Stimulated activated CD8-positive, alpha-beta memory T cell treated with anti-CD3 and anti-CD28 coated beads, Interleukin-2, amount 100 ng/mL, for 48 hours (primary cell): ENCODE data around the gene DUSP10.
A peak's percentile ranks its signal among the peaks of the same experiment; 100 is the strongest.

Experiments used
- DNase-seq, 2 donors: peaks; one replicate each; pipeline ENCODE4 v3.0.0-alpha.2; 2020; ENCODE audit warnings: low read depth in 2 of 2

The DUSP10 gene

DNA sequence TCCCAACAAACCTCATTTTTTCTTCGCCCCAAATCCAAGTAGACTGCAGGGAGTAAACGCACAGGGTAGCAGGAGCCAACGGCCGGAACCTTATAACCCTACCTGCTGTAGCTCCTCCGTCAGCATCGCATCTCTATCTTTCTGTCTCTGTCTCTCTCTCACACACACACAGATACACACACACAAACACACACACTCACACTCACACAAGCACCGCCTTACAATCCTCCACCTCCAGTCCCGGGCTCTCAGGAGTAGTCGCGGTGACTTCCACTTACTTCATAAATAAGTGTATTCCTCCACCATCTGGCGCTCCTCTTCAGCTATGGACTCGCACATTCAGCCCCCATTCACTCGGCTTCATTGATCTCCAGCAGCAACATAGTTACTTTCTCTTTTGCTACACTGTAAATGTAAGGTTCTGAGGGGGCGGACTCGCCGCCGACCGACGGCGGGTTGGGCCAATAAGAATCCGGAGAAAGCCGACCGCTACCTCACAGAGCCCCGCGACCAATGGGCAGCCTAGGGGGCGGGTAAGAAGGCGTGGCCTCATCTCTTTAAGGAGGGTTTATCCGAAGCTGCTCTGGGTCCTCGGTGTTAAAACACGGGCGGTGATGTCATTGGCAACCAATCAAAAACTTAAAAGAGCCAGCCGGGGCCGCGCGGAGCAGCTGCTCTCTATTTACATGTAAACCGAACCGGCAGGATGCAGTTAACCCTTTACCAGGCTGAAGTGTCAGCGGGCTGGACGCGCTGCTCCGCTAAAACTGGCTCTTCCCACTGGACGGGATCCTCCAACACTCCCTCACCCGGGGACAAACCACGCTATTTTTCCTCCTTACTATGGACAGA lies at the start of gene DUSP10:
DUSP10 (minus strand) TSS at position 387 of the 852 bp plus-strand sequence. CDS start 2,345 bp downstream, outside the sequence.
- DNase-seq = peak; percentile 92 to 96

DNA sequence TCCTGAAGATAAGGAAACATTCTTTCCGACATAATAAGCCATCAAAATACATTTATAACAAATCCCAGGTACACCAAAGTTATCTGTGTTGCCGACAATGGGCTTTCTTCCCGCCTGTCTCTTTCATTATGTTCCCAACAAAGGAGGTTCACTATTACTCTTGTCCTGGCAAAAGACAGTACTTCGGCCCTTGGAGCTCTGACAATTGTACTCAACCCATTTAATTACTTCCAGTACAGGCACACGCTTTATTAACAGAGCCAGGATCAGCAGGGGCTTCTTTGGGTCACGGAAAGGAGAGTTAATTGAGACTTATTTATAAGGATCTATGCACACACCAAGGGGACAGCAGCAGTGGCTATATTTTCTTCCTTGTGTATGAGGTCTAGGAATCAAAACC lies 46.6 kb upstream of the DUSP10 start:
- DNase-seq = no peak

DNA sequence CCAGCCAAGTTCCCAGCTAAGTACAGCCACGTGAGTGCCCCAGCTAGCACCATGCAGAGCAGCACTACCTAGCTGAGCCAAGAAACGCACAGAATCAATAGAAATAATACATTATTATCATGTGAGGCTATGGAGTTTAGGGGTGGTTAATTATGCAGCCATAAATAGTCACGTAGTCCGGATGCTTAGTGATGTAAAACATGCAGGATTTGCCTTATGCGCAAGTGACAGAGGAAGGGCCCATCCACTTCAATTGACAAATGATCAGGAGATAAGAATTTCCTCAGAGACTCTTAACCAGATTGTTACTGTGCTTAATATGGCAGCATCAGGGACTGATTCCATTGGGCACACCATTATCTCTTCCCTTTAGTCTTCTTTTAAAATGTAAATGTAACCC lies 44.8 kb upstream of the DUSP10 start:
- no peak for DNase-seq

DNA sequence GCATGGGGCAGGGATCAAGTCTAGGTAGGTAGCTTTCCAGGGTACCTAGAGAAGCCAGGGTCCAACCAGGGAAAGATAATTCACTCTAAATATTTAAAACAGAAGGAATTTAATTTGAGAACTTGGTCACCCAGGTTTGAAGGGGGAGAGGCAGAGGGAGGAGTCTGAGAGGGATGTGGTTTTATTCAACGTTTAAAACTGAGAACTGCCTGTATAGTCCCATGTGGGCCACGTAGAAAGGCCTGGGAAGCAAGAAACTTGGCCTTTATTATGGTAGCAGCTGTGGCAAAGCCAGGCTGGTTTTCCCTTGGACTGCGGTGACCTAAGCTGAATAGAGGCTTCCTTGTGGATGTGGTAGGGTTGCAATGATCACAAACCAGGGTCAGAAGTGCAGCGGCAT lies 42.0 kb upstream of the DUSP10 start:
- DNase-seq = no peak

DNA sequence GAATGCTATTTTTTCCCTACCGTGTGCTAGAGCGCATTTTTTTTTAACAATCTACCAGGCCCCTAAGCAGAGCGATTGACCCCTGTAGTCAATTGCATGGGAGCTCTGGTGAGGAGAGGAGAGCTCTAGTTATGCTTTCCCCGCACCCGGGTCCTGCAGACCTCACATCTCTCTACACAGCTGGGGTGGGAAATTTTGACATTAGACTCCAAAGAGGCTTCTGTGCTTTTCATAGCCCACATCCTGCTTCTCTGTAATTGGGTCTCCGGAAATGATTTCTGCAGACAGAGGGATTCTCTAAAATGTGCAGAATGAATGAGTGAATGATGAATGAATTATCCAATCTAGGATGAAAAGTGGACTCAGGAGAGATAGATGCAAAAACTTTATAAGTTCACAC lies 41.5 kb upstream of the DUSP10 start:
- no peak for DNase-seq

DNA sequence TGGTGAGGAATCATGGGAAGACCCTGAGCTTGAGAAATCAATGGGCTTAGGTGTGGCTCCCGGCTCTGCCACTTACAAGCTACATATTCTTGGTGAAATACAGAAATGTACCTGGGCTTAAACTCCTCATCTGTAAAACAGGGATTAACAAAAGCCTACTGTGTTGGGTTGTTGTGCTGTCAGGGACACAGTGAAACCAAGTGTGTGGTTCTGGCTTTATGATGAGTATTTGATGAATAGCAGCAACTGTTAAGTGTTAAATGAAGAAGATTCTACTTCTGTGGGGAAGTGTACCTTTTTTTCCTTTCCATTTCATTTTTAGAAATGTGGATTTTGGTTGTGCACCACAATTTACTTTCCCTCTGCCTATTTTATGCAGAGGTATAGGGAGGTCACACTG lies 41.1 kb upstream of the DUSP10 start:
- no peak for DNase-seq

DNA sequence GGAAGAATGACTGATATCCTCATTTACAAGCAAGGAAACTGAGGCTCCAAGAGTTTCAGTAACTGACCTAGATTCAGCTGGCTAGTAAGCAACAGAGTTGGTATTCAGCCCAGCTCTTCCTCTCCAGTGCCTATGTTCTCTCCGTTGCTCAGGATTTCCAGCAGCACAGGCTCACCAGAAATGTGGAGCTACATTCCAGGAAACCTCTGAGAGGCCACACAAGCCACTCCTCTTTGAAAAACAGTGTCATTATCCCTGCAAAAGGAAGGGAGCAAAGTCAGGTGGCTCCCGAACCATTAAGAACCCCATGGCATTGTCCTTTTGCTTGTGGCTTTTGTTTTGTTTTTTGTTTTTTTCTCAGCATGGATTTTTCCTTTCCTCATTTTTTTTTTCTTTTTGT lies 40.6 kb upstream of the DUSP10 start:
- DNase-seq = no peak

DNA sequence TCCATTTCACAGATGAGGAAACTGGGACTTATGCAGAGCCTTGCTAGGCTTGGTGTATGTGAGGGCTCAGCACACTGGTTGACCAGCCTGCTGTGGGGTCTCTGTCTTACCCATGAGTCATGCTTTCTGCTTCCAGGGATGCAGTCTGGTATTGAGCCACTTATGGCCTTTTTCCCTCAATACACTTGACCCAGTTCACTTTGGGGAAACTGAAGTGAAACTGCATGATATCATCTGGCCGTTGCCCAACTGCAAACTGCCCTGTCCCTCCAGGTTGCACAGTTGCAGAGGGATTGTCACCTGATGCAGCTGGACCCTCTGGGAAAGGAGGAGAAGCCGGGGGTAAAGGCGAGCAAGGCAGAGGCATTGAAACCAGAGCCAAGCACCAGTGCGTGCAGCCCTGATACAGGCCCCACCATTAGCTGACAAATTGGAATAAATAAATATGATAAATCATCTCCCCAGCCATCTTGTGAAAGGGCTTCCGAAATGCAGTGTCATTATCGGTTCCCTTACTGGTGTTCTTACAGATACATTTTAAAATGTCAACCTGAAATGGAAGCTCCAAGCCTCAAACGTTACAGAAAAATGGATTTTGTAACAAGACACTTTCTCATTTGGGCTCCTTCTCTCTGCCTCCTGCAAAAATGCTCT lies 39.3 kb upstream of the DUSP10 start:
- DNase-seq = no peak

DNA sequence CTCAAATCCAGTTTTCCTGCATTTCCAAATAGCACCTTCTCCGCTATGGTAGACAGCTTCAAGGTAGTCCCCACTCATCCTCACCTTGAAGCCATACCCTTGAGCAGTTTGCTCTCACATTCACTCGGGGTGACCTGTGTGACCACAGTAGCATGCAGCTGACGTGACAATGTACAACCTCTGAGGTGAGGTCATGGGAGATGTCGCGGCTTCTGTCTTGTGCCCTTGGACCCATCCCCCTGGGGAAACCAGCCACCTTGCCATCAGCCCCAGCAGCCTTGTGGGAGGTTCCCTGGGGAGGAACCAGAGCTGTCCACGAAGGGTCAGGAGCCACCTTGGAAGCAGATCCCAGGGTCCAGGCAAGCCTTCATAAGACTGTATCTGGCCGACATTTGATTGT lies 38.3 kb upstream of the DUSP10 start:
- DNase-seq = no peak

DNA sequence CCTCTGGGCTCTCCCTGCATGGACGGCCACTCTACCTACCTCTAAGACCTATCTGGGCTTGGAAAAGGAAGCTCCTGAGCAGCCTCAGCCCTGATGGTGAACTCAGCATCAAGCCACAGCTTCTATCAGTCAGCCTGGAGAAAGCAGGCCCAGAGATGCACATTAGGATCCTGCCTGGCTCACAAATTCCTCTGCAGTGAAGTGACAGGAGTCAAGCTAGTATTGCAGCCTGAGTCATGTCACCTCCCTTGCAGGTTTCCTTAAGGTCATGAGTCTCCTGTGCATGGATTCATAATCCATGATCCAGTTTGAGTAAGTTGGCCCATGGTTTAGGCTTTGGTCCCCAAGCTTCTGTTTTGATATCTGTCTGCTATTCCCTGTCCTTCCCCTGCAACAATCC lies 37.9 kb upstream of the DUSP10 start:
- DNase-seq = no peak

DNA sequence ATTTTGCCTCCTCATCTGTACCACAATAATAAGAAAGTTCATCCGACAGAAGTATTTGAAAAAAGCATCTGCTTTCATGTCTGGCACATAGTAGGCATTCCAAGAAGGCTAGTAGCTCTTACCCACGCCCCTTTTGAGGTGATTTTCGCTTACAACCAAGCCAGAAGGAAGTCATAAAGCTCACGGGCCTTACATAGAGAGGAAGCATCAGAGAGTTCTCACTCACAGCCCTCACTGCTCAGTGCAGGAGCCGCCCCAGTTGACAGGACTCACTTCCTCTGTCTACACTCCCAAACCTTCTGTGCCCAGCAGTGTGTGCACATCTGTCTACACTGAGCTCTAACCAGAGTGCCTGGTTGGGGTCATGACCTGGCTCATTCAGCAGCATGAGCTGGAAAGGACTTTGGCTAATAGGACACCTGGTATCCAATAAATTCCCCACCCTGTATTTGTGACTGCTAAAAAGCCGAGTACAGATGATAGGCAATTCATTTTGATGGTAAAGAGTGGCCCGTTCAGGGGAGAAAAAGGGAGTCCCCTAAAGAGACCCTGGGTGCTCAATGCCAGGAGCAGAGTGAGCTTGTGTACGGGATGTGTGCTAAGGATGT lies 36.8 kb upstream of the DUSP10 start:
- no peak for DNase-seq

DNA sequence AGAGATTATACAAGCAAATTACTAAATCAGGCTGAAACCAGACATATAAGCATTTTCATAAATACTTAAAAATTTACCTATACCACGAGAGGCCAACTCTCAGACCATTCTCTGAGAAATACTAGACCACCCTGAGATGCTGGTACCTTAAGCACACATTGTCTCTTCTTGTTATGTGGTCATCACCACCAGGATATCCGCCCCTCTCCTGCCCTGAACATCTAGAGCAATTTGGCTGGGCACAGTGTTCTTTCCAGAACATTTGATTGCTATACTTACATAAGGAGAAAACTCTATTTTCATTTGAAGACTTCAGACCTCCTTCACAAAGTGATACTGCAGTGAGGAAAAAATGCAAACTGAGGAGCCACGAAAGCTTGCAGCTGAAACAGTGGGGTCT lies 36.2 kb upstream of the DUSP10 start:
- no peak for DNase-seq

DNA sequence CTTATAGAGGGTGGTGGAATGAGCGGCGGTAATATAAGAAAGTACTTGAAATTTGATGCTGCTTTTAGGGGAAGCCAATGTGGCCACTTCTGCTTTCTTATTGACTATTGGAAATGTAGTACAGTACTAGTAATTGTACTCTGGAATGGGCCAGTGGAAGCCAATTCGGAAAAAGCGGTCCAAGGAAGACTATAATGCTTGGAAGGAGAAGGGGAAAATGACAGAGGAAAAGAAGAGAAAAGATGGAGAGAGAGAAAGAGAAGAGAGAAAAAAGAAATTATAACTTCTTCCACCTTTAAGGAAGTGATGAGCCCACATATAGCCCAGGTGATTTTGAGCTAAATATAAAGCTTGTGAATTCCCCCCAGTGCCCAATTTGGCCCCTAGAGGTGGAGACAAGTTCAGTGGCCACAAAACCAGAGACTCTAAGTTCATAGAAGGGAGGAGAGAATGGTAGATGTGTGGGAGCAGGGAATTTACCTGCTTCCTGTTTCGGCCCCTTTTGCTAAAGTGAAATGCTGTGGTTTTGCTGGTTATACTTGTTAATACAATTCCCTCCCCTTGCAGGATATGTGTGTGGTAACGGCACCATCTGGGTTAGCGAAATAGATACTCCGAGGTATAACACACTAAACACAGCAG lies 35.7 kb upstream of the DUSP10 start:
- no peak for DNase-seq

DNA sequence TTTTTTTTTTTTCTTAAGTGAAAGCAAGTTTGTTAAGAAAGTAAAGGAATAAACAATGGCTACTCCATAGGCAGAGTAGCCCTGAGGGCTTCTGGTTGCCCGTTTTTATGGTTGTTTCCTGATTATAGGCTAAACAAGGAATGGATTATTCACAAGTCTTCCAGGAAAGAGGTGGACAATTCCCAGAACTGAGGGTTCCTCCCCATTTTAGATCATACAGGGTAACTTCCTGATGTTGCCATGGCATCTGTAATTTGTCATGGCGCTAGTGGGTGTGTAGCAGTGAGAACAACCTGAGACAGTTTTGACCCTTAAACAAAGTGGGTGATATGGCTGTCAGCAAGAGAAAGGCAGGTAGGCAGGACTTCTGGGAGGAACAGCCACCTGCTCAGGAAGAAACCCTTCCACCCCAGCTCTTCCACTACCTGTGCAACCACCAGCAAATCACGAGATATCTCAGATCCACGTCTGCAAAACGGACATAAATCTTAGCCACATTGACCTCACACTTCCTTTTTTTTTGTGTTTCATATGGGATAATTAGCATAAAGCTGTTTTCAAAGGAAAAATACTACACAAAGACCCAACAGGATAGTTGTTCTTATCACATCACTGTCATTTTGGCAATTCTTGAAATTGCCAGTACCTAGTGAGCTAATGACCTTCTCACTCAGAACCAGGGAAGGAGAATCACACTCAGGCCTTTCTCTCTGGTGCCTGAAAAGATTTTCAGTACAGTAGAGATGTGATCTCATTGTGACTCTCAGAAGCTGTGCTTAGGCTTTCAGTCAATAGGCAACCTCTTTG lies 34.8 kb upstream of the DUSP10 start:
- no peak for DNase-seq

DNA sequence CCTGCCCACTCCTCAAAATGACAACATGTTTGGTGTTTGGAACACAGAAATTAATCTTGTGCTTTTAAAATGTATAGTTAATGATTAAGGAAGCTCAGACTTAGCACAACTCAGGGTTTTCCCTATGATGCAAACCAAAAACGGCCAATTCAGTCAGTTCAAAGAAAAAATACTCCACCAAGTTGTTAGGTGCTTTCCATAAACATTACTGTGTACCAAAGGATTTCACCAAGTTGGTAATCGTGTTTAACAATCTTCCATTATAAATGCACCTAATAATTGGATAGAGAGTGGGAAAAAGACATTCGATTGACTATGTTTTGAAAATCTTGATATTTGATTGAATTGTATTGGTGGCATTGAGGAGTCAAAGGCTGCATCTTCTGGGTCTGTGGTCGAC lies 33.3 kb upstream of the DUSP10 start:
- DNase-seq = no peak

DNA sequence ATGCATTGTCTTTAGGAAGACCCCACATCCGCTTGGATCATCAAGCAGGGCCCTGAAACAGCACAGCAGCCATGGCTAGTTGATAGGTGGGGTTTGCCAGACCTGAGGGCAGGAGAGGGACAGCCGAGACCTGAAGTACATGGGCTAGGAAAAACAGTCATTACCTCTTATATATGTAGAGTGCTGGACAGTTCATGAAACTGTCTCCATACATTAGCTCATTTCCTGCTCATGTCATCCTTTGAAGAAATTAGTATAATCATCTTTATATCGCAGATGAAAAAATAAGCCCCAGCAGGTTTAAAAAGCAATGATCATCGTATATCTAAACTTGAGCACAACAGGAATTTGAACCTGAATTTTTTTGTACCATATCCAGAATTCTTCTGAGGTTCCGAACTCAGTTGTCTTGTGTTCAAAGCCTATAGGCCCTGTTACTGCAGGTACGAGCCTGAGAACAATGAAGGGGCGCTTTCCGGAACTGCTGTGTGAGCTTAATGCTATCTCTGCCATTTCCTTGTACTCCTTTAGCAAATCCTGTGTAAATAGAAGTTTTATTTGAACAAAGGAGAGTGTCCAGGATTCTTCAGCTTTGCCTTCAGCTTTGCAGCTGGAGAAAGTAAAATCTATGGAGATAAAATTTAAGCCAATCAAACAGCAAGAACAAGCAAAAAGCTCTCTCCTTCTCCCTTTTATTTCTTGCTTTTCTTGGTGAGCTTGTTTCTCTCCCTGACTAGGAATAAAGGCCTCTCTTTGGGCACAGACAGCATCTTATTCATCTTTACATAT lies 32.4 kb upstream of the DUSP10 start:
- no peak for DNase-seq

DNA sequence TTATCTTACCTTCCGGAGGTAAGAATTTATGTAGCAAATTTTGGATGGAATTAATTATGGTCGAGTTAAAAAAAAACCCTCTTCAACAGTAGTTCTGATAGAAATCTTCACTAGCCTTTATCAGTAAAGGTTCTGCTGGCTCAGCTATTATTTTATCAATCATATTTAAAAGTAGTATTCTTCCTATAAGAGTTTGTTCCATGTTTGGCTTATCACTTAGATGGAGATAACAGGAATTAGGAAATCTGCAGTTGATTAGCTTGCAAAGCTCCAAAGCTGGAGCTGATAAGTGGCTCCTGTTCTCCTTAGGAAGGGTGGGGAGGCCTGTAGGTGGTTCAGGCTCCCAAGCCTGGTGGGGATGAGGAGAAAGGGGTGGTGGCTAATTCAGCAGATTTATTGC lies 31.5 kb upstream of the DUSP10 start:
- DNase-seq = no peak

DNA sequence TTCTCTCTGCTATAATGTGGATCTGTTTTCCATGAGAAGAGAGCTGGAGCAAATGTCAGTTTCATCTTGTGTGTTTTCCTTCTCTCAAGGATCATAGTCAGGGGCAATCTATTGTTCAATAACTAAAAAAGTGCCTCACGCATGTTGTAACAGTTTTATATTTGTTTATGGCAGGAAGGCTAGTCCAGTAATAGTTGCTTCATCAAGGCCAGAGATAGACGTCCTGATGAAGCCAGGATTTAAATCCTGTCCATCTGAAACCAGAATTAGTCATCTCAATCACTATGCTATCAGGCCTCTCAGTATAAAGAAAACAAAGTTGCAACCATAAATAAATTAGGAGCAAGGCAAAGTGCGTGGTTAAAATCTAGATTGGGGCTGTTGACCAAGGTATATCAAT lies 30.2 kb upstream of the DUSP10 start:
- no peak for DNase-seq

DNA sequence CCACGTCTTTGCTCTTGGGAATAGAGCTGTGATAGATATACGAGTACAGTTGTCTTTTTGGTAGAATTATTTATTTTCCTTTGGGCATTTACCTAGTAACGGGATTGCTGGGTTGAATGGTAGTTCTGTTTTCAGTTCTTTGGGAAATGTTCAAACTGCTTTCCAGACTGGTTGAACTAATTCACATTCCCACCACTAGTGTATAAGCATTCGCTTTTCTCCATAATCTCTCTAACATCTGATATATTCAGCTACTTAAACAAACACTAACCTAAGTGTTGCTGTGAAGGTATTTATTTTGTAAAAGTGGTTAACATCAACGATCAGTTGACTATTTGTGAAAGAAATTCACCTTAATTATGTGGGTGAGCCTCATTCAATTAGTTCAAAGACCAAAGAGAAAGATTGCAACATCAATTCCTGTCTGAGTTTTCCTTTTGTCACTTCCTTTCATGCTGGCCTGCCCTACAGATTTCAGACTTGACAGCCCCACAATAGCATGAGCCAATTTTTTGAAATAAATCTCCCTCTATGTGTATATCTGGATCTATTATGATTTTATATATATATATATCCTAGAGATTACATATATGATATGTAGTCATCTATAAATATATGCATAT lies 26.7 kb upstream of the DUSP10 start:
- DNase-seq = no peak

DNA sequence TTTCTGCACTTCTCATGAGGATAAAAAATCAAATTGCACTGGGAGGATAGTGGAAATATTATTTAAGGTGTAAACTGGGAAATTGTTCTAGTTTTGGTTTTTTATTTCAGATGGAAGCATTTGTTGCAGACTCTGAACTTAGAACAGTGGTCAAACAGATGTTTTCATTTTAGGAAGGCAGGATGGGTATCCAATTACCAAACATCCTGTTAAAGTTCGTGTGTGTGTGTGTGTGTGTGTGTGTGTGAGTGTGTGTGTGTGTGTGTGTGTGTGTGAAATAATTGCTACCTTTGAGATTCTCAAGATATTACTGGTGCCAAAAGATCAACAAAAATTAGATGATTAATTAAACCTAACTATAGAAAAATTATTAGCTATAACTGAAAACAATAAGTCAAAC lies 24.3 kb upstream of the DUSP10 start:
- DNase-seq = no peak
